GM13976 (cell line): ENCODE data around the gene TSPAN31.

ENCODE experiments used
- DNase-seq: peaks from one replicate; pipeline ENCODE4 v3.0.0; 2012; ENCODE audit warnings: low spot score
- in situ Hi-C: fragments of 300-500 bp; cut with MboI; formaldehyde crosslinking; loops from one replicate; pipeline ENCODE4 v1.12.0; 2022; ENCODE audit warnings: low sequenced_read_pairs, mixed read lengths, inconsistent platforms; ENCODE audit not compliant: unreplicated experiment
- TF ChIP-seq, protein P1 (sequence below): IDR thresholded peaks from 2 replicates; pipeline ENCODE4 v1.5.1; 2012; ENCODE audit warnings: borderline replicate concordance, mild to moderate bottlenecking; ENCODE audit not compliant: insufficient read depth; ENCODE audit errors: extremely low read depth, missing control alignments, control extremely low read depth

TSPAN31 gene

DNA sequence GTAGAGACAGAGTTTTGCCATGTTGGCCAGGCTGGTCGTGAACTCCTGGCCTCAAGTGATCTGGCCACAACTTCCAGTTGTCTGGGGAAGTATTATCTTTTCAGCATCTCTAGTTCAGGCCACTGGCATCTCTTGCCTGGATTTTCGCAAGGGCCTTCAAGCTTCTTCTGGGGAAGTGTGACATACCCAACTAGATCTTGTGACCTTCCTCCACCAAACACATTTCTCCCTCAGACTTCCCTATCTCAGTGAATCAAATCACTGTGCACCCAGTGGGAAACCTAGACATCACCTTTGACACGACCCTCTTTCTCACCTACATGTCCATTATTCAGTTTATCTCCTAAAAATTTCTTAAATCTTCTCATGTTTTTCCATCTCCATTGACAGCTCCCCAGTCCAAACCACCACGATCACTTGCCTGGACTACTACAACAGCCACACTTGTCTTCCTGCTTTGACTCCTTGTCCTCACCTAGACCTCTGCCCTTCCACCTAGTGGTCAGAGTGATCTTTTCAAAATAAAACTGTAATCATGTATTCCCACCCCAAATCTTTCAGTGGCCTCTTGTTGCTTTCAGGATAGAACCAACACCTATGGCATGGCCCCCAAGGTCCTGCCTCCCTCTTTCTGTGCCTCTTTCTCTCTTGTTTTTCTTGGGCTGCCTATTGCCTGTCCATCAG, 30.9 kb downstream of the TSPAN31 start:
- TF ChIP-seq, protein P1, sequence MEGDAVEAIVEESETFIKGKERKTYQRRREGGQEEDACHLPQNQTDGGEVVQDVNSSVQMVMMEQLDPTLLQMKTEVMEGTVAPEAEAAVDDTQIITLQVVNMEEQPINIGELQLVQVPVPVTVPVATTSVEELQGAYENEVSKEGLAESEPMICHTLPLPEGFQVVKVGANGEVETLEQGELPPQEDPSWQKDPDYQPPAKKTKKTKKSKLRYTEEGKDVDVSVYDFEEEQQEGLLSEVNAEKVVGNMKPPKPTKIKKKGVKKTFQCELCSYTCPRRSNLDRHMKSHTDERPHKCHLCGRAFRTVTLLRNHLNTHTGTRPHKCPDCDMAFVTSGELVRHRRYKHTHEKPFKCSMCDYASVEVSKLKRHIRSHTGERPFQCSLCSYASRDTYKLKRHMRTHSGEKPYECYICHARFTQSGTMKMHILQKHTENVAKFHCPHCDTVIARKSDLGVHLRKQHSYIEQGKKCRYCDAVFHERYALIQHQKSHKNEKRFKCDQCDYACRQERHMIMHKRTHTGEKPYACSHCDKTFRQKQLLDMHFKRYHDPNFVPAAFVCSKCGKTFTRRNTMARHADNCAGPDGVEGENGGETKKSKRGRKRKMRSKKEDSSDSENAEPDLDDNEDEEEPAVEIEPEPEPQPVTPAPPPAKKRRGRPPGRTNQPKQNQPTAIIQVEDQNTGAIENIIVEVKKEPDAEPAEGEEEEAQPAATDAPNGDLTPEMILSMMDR: no peak
- no peak for DNase-seq
- in situ Hi-C loops: no loop called here

DNA sequence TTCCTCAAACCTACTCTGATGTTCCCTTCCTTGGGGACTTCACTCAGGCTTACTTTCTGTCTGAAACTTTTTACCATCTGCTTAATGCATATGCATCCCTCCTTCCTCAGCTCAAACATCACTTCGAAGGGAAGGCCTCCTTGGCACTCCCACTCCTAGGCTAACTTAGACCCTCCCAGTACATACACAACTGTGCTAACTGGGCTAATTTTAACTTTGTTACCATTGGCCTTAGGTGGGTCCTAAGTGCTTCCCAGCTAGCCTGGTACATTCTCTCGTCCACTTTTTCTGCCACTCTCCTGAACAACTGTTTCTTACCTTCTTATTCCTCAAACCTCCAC, 31.4 kb downstream of the TSPAN31 start:
- no peak for DNase-seq
- TF ChIP-seq, protein P1: no peak
- in situ Hi-C loops: no loop called here

DNA sequence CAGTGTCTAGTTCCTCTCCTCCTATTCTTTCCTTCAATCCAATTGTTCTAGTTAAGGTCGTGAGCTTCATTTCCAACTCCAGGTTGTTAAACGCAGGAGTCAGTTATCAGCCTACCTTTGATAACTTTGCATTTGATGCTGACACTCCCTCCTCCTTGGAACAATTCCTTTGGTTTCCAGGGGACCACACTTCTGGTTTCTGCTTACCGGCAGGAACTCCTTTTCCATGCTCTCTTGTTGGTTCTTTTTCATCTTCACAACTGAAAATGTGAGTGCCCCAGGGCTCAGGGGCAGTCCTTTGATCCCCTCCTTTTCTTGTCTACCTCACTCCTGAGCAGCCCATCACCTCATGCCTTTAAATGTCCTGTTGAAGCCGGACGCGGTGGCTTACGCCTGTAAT, 32.5 kb downstream of the TSPAN31 start:
- TF ChIP-seq, protein P1: no peak
- DNase-seq: no peak
- in situ Hi-C loops: no loop called here

DNA sequence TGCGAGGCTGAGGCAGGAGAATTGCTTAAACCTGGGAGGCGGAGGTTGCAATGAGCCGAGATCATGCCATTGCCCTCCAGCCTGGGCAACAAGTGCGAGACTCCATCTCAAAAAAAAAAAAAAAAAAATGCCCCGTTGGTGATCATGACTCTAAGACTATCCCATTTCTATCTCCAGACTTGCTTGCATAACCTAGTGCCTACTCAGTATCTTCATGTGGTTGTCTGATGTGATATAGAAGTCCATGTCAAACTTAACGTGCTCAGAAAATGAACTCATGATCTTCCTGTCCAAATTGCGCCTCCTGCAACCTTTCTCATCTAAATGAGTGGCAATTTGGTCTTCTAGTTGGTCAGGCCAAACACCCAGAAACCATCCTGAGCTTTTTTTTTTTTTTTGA, 33.1 kb downstream of the TSPAN31 start:
- TF ChIP-seq, protein P1: no peak
- DNase-seq: no peak
- in situ Hi-C loops: no loop called here

DNA sequence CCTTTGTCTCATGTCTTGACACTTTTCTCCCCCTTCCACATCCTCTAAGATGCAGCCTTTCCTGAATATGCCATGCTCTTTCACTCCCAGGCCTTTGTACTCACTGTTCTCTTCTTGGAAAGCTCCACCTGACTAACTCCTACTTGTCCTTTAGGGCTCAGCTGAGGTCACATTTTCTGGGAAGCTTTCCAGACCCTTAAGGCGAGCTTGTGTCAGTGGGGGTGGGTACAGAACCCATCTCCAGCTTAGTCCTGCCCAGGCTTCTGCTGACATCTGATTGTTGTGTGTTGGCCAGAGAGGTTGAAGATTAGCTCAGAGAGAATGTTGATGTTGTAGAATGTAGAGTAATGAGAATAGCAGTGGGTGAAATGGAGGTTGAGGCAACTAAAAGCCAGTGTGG, 34.9 kb downstream of the TSPAN31 start:
- DNase-seq: no peak
- in situ Hi-C loops: no loop called here
- TF ChIP-seq, protein P1: no peak

DNA sequence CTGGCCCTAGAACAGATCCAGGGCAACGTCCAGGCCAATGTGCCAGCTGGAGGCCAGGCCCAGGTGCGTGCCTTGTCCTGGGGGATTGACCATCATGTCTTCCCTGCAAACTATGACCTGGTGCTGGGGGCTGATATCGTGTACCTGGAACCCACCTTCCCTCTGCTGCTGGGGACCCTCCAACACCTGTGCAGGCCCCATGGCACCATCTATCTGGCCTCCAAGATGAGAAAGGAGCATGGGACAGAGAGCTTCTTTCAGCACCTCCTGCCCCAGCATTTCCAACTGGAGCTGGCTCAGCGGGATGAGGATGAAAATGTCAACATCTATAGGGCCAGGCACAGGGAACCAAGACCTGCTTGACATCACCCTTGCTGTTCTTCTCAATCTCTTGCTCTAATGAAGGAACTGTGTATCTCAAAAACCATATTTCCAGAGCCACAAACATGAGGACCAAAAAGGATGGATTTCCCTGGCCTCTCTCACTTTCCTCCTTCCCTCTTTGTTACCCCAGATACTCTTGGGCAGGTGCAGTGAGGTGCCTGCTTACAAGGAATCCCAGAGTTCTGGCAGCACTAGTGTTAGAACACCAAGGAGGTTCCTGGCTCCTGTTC, 35.6 kb downstream of the TSPAN31 start:
- TF ChIP-seq, protein P1: no peak
- no peak for DNase-seq
- in situ Hi-C loops: no loop called here
